Measurements from ENCODE around the gene MICU1. TPM values are rescaled to one million over a fixed set of nuclear protein-coding genes. Genes with fewer than 3 reads are reported as not detected.

Gene MICU1
- polyA plus RNA-seq, 1 of the 3 experiments (the other 2 are of a cell fraction): 24.6 TPM

DNA sequence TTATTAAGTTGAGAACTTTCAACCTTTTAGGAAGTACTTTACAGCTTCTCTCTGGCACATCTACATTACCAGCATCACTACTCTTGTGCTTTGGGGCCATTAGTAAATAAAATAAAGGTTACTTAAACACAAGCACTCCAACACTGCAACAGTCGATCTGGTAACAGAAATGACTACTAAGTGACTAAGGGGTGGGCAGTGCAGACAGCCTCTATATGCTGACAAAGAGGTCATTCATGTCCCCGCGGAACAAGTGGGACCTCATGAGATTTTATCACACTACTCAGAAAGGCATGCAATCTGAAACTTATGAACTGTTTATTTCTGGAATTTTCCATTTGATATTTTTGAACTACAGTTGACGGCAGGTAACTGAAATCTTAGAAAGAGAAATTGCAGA lies 159.9 kb downstream of the MICU1 start:
- Histone ChIP-seq H3F3A (replicated peaks; ENCODE audit: insufficient read depth) (no peaks in the 10 kb centered on the region), H3K79me2 (ENCODE audit: insufficient read depth) (no peaks in the 10 kb centered on the region), H3K27ac (ENCODE audit: low read depth in 2 of 2, low read length in 1 of 2) (no peak overlapping the region), H2AFZ (ENCODE audit: low read depth) (no peak overlapping the region), H4K20me1 (ENCODE audit: insufficient read depth) (no peaks in the 10 kb centered on the region), H3K9me3 (no peaks in the 10 kb centered on the region), H3K9me2 (no peaks in the 10 kb centered on the region), H3K27me3 (ENCODE audit: insufficient read depth) (no peaks in the 10 kb centered on the region), H3K4me2 (no peak overlapping the region), H3K4me3 (ENCODE audit: low read depth in 2 of 2, low read length in 1 of 2) (no peak overlapping the region), H3K4me1 (ENCODE audit: control insufficient read depth in 1 of 2, insufficient read depth in 2 of 2, low read depth in 1 of 2, low read length in 1 of 2) (peaks cover 1 to 2% of the 10 kb centered on the region in 2 experiments; a peak in 2 of 4 replicates), H3K9ac (no peak overlapping the region), H3K36me3 (replicated peaks in 1 of 2; ENCODE audit: control insufficient read depth in 1 of 2, insufficient read depth in 2 of 2, low read length in 1 of 2) (peaks cover 0 to 2% of the 10 kb centered on the region in 2 experiments)
- ChIA-PET CTCF (interaction anchor here (0.6 to 0.8 kb wide), 2 partner anchors 12 to 104 kb away, joined by 3 read pairs; no protein-coding TSS in a partner anchor), POLR2A (interaction anchor here (0.6 kb wide), 1 partner anchor 15 kb away, joined by 6 read pairs; no protein-coding TSS in a partner anchor)
- DNase-seq: no peak
- WGBS (ENCODE audit: low lambda C conversion rate): 63% methylated on average over 4 of the region's 4 CpGs
- no peak for TF ChIP-seq MEF2A (IDR thresholded peaks at IDR 0.05; ENCODE audit: borderline replicate concordance, low read depth)
- TF ChIP-seq JUND (IDR thresholded peaks at IDR 0.05): no peak
- no peak for TF ChIP-seq EP300 (IDR thresholded peaks at IDR 0.05; ENCODE audit: borderline replicate concordance in 1 of 2, low read depth in 1 of 2, low read length in 1 of 2)
- no peak for TF ChIP-seq EZH2phosphoT487 (IDR thresholded peaks at IDR 0.05; ENCODE audit: borderline replicate concordance, low read depth)
- TF ChIP-seq, protein P1, sequence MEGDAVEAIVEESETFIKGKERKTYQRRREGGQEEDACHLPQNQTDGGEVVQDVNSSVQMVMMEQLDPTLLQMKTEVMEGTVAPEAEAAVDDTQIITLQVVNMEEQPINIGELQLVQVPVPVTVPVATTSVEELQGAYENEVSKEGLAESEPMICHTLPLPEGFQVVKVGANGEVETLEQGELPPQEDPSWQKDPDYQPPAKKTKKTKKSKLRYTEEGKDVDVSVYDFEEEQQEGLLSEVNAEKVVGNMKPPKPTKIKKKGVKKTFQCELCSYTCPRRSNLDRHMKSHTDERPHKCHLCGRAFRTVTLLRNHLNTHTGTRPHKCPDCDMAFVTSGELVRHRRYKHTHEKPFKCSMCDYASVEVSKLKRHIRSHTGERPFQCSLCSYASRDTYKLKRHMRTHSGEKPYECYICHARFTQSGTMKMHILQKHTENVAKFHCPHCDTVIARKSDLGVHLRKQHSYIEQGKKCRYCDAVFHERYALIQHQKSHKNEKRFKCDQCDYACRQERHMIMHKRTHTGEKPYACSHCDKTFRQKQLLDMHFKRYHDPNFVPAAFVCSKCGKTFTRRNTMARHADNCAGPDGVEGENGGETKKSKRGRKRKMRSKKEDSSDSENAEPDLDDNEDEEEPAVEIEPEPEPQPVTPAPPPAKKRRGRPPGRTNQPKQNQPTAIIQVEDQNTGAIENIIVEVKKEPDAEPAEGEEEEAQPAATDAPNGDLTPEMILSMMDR (IDR thresholded peaks at IDR 0.05): no peak
- TF ChIP-seq TAF1 (IDR thresholded peaks at IDR 0.05; ENCODE audit: borderline replicate concordance, low read depth, low read length): no peak
- no peak for TF ChIP-seq MXI1 (IDR thresholded peaks at IDR 0.05; ENCODE audit: low read depth, low read length)
- no peak for TF ChIP-seq RAD21 (IDR thresholded peaks at IDR 0.05; ENCODE audit: low read length)
- TF ChIP-seq RCOR1 (IDR thresholded peaks at IDR 0.05; ENCODE audit: low read length): no peak
- no peak for TF ChIP-seq FOSL2 (IDR thresholded peaks at IDR 0.05; ENCODE audit: borderline replicate concordance, low read depth)
- TF ChIP-seq, protein P2, sequence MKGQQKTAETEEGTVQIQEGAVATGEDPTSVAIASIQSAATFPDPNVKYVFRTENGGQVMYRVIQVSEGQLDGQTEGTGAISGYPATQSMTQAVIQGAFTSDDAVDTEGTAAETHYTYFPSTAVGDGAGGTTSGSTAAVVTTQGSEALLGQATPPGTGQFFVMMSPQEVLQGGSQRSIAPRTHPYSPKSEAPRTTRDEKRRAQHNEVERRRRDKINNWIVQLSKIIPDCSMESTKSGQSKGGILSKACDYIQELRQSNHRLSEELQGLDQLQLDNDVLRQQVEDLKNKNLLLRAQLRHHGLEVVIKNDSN (IDR thresholded peaks at IDR 0.05; ENCODE audit: borderline replicate concordance, low read depth): no peak
- TF ChIP-seq POLR2AphosphoS5 (IDR thresholded peaks at IDR 0.05; ENCODE audit: low read depth, low read length): no peak
- TF ChIP-seq, protein P3, sequence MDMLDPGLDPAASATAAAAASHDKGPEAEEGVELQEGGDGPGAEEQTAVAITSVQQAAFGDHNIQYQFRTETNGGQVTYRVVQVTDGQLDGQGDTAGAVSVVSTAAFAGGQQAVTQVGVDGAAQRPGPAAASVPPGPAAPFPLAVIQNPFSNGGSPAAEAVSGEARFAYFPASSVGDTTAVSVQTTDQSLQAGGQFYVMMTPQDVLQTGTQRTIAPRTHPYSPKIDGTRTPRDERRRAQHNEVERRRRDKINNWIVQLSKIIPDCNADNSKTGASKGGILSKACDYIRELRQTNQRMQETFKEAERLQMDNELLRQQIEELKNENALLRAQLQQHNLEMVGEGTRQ (IDR thresholded peaks at IDR 0.05; ENCODE audit: borderline replicate concordance, low read depth, low read length): no peak
- TF ChIP-seq, protein P4, sequence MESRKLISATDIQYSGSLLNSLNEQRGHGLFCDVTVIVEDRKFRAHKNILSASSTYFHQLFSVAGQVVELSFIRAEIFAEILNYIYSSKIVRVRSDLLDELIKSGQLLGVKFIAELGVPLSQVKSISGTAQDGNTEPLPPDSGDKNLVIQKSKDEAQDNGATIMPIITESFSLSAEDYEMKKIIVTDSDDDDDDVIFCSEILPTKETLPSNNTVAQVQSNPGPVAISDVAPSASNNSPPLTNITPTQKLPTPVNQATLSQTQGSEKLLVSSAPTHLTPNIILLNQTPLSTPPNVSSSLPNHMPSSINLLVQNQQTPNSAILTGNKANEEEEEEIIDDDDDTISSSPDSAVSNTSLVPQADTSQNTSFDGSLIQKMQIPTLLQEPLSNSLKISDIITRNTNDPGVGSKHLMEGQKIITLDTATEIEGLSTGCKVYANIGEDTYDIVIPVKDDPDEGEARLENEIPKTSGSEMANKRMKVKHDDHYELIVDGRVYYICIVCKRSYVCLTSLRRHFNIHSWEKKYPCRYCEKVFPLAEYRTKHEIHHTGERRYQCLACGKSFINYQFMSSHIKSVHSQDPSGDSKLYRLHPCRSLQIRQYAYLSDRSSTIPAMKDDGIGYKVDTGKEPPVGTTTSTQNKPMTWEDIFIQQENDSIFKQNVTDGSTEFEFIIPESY (IDR thresholded peaks at IDR 0.05; ENCODE audit: borderline replicate concordance, low read depth): no peak
- TF ChIP-seq, protein P5, sequence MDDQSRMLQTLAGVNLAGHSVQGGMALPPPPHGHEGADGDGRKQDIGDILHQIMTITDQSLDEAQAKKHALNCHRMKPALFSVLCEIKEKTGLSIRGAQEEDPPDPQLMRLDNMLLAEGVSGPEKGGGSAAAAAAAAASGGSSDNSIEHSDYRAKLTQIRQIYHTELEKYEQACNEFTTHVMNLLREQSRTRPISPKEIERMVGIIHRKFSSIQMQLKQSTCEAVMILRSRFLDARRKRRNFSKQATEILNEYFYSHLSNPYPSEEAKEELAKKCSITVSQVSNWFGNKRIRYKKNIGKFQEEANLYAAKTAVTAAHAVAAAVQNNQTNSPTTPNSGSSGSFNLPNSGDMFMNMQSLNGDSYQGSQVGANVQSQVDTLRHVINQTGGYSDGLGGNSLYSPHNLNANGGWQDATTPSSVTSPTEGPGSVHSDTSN (IDR thresholded peaks at IDR 0.05): no peak
- TF ChIP-seq TCF12 (IDR thresholded peaks at IDR 0.05): no peak
- no peak for TF ChIP-seq GATA2 (CRISPR knock-in tag; IDR thresholded peaks at IDR 0.05)
